ENCODE data around the gene NACA2. TPM values are rescaled to one million over a fixed set of nuclear protein-coding genes. Genes with fewer than 3 reads are reported as not detected.

The NACA2 gene
- total and polyA plus RNA-seq, 2 of the 8 experiments (the other 6 are each of a cell fraction or from before 2014, with no cell fraction given) = not detected

DNA sequence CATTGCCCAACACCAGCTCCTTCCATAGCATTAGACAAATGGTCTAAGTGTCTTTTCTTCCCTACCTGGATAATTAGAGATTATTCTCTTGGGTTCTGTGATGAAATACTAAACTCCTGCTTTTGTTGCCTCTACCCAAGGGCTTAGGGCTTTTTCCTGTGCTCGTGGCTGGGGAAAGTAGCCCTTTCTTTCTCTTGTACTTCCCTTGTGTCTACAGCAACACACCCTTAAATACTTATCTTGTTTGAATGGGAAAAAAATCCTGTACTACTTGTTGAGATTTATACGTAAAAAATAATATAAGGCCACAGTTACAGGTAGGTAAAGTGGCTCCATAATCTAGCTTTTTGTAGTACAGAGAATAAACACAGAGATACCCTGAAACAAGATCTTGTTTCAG is 7.0 kb upstream of the NACA2 start:
- no peak overlapping the region for H2BK20ac ChIP-seq (ENCODE audit: low read length)
- H2BK5ac ChIP-seq (ENCODE audit: low read depth, low read length) = no peak overlapping the region
- no peaks in the 10 kb centered on the region for H3K23me2 ChIP-seq (ENCODE audit: low read depth, low read length)
- H2BK15ac ChIP-seq (ENCODE audit: low read length) = no peak overlapping the region
- H2BK120ac ChIP-seq (replicated peaks; ENCODE audit: low read depth, low read length) = no peak overlapping the region
- H3K4me3 ChIP-seq (ENCODE audit: extremely low read depth in 1 of 4, insufficient read depth in 2 of 4, low read depth in 3 of 4, low read length in 4 of 4) = no peak overlapping the region
- no peak overlapping the region for H3K14ac ChIP-seq (ENCODE audit: insufficient read length)
- H3K4me1 ChIP-seq (replicated peaks in 1 of 4; ENCODE audit: control insufficient read depth in 3 of 4, insufficient read depth in 4 of 4, low read length in 3 of 4) = no peaks in the 10 kb centered on the region
- no peak overlapping the region for H3K9ac ChIP-seq (replicated peaks in 1 of 4; ENCODE audit: extremely low read depth in 1 of 4, low read depth in 3 of 4, low read length in 3 of 4)
- H4K91ac ChIP-seq (replicated peaks; ENCODE audit: insufficient read length, low read length) = no peak overlapping the region
- H3K27me3 ChIP-seq (replicated peaks in 1 of 4; ENCODE audit: control insufficient read depth in 3 of 4, extremely low read depth in 1 of 4, insufficient read depth in 3 of 4, low read length in 3 of 4) = no peaks in the 10 kb centered on the region; a peak in 1 of 7 replicates
- 0 out of 2 replicates have a peak overlapping the region, but pooled peaks have one; percentile 5 for H2AFZ ChIP-seq (ENCODE audit: low read length)
- whole genome bisulfite sequencing, 2 experiments (ENCODE audit: extremely low coverage in 1 of 2, insufficient coverage in 1 of 2, insufficient read length in 1 of 2, insufficient replicate concordance in 2 of 2, low coverage in 1 of 2, low lambda C conversion rate in 2 of 2, missing lambda C conversion rate in 1 of 2) = 87% methylated on average over 2 of the region's 2 CpGs; no CpG with 5 or more reads in 1 of the 2 experiments
- no peak overlapping the region for H3K56ac ChIP-seq (replicated peaks; ENCODE audit: insufficient read length, low read depth, low read length)
- H3K4me2 ChIP-seq (ENCODE audit: insufficient read depth in 1 of 2, low read depth in 2 of 2, low read length in 2 of 2) = no peak overlapping the region
- ChIA-PET CTCF (ENCODE audit: partially characterized antibody) (no interaction called here), POLR2A (ENCODE audit: partially characterized antibody) (no interaction called here)
- H3K4ac ChIP-seq (replicated peaks; ENCODE audit: insufficient read length, low read depth, low read length) = no peak overlapping the region
- H4K20me1 ChIP-seq (replicated peaks in 1 of 2; ENCODE audit: control insufficient read depth in 1 of 2, insufficient read depth in 2 of 2, low read length in 2 of 2) = no peaks in the 10 kb centered on the region
- H3K18ac ChIP-seq (ENCODE audit: extremely low read depth, low read length) = no peak overlapping the region
- H3K23ac ChIP-seq (ENCODE audit: insufficient read length) = no peak overlapping the region
- H3K27ac ChIP-seq (ENCODE audit: low read depth, low read length) = no peak overlapping the region
- H3K79me1 ChIP-seq (ENCODE audit: low read depth, low read length) = no peaks in the 10 kb centered on the region
- H4K5ac ChIP-seq (ENCODE audit: insufficient read length, low read depth, low read length) = no peak overlapping the region
- DNase-seq (ENCODE audit: low read depth in 1 of 2, low spot score in 2 of 2) (no peak), FAIRE-seq (no peak)
- no peak overlapping the region for H2AK5ac ChIP-seq (ENCODE audit: low read depth, low read length)
- H4K8ac ChIP-seq (ENCODE audit: extremely low read depth, insufficient read depth, low read length) = no peak overlapping the region
- no peaks in the 10 kb centered on the region for H3K36me3 ChIP-seq (ENCODE audit: control insufficient read depth in 2 of 4, insufficient read depth in 4 of 4, low read length in 3 of 4)
- no peak overlapping the region for H2BK12ac ChIP-seq (ENCODE audit: low read depth, low read length)
- no peaks in the 10 kb centered on the region for H3K79me2 ChIP-seq (ENCODE audit: control insufficient read depth in 1 of 2, insufficient read depth in 2 of 2, low read length in 2 of 2)
- H3K9me3 ChIP-seq (ENCODE audit: insufficient read depth in 2 of 2, low read depth in 1 of 2, low read length in 1 of 2) = no peaks in the 10 kb centered on the region
- TF ChIP-seq SUZ12 (IDR thresholded peaks at IDR 0.05; ENCODE audit: low read length) (no peak), CBX5 (IDR thresholded peaks at IDR 0.05; ENCODE audit: low read depth, low read length) (no peak), CBX8 (IDR thresholded peaks at IDR 0.05; ENCODE audit: borderline replicate concordance, low read depth, low read length) (no peak), NANOG (IDR thresholded peaks at IDR 0.05; ENCODE audit: insufficient read depth, low read depth, low read length, poor library complexity, severe bottlenecking) (no peak), SP1 (IDR thresholded peaks at IDR 0.05; ENCODE audit: low read depth, low read length) (no peak), GABPA (IDR thresholded peaks at IDR 0.05; ENCODE audit: borderline replicate concordance, insufficient read depth, low read length) (no peak), ZNF274 (IDR thresholded peaks at IDR 0.05; ENCODE audit: borderline replicate concordance, extremely low read depth, low read length) (no peak), BCL11A (IDR thresholded peaks at IDR 0.05; ENCODE audit: low read depth in 2 of 2, low read length in 2 of 2) (no peak), KDM4A (IDR thresholded peaks at IDR 0.05; ENCODE audit: low read depth, low read length, severe bottlenecking) (no peak), CTBP2 (IDR thresholded peaks at IDR 0.05; ENCODE audit: borderline replicate concordance, insufficient read depth, insufficient read length, low read length) (no peak), TAF7 (optimal IDR thresholded peaks at IDR 0.05; ENCODE audit: borderline replicate concordance, low read depth, low read length) (no peak), ATF3 (IDR thresholded peaks at IDR 0.05; ENCODE audit: insufficient read depth, low read depth, low read length) (no peak), CEBPB (IDR thresholded peaks at IDR 0.05; ENCODE audit: low read depth, low read length) (no peak)
- TF ChIP-seq, protein P1, sequence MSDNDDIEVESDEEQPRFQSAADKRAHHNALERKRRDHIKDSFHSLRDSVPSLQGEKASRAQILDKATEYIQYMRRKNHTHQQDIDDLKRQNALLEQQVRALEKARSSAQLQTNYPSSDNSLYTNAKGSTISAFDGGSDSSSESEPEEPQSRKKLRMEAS (IDR thresholded peaks at IDR 0.05) = no peak
